Loucy (cell line): ENCODE results near the gene PTPN2.
"Not testable (repeated sequence)": the region's sequence is repeated elsewhere in the genome, so short reads cannot be mapped to it uniquely, and the experiment has no call there.

Source experiments
- H2AFZ ChIP-seq: fragments of 200-600 bp; sonication (generic); 2 replicates; pipeline ENCODE4 v1.6.0; 2016; ENCODE audit warnings: antibody characterized with exemption, mild to moderate bottlenecking, low read length, moderate library complexity
- H3F3A ChIP-seq: fragments of 200-600 bp; 2 replicates; pipeline ENCODE4 v1.6.0; 2016; ENCODE audit warnings: antibody characterized with exemption, low read depth, mild to moderate bottlenecking
- H3K27me3 ChIP-seq: fragments of 200-600 bp; sonication (generic); 2 replicates; pipeline ENCODE4 v1.6.1; 2014; ENCODE audit warnings: low read length, mild to moderate bottlenecking; ENCODE audit not compliant: insufficient read depth, poor library complexity, severe bottlenecking
- H3K36me3 ChIP-seq: fragments of 200-600 bp; sonication (generic); 2 replicates; pipeline ENCODE4 v1.6.1; 2016; ENCODE audit warnings: low read length; ENCODE audit not compliant: insufficient read depth
- H3K4me1 ChIP-seq: fragments of 200-600 bp; sonication (generic); 2 replicates; pipeline ENCODE4 v1.5.1; 2014; ENCODE audit warnings: low read length, mild to moderate bottlenecking; ENCODE audit not compliant: insufficient read depth, poor library complexity, severe bottlenecking
- H3K4me2 ChIP-seq: fragments of 200-600 bp; sonication (generic); 2 replicates; pipeline ENCODE4 v1.6.0; 2014; ENCODE audit warnings: antibody characterized with exemption, low read length, low read depth, mild to moderate bottlenecking; ENCODE audit not compliant: poor library complexity, severe bottlenecking
- H3K4me3 ChIP-seq: fragments of 200-600 bp; sonication (generic); 2 replicates; pipeline ENCODE4 v1.5.1; 2014; ENCODE audit warnings: low read length, mild to moderate bottlenecking, mixed read lengths; ENCODE audit not compliant: poor library complexity, severe bottlenecking
- H3K79me2 ChIP-seq: fragments of 200-600 bp; sonication (generic); 2 replicates; pipeline ENCODE4 v1.6.1; 2014; ENCODE audit warnings: low read length; ENCODE audit not compliant: insufficient read depth
- H3K9ac ChIP-seq: fragments of 200-600 bp; sonication (generic); 2 replicates; pipeline ENCODE4 v1.6.0; 2014; ENCODE audit warnings: mild to moderate bottlenecking, low read depth, low read length, moderate library complexity; ENCODE audit not compliant: poor library complexity, severe bottlenecking
- H3K9me2 ChIP-seq: fragments of 200-600 bp; sonication (generic); replicated peaks from 2 replicates; pipeline ENCODE4 v1.6.1; 2016; ENCODE audit warnings: low read depth, low read length, mixed read lengths
- H3K9me3 ChIP-seq: fragments of 200-600 bp; sonication (generic); 2 replicates; pipeline ENCODE4 v1.6.1; 2014; ENCODE audit warnings: mild to moderate bottlenecking, antibody characterized with exemption, low read length, low read depth; ENCODE audit not compliant: insufficient read depth
- H4K20me1 ChIP-seq: fragments of 200-600 bp; sonication (generic); 2 replicates; pipeline ENCODE4 v1.6.0; 2014; ENCODE audit warnings: antibody characterized with exemption, low read length, mild to moderate bottlenecking; ENCODE audit not compliant: insufficient read depth, poor library complexity, severe bottlenecking
- CTCF ChIP-seq: fragments of 200-600 bp; sonication (generic); conservative IDR thresholded peaks from 2 replicates; pipeline ENCODE4 v1.5.1; 2014; ENCODE audit warnings: mild to moderate bottlenecking, antibody characterized with exemption, low read length
- EZH2phosphoT487 ChIP-seq: fragments of 200-600 bp; IDR thresholded peaks from 2 replicates; pipeline ENCODE4 v1.6.1; 2018; ENCODE audit warnings: antibody characterized with exemption, mild to moderate bottlenecking, moderate library complexity, borderline replicate concordance

The PTPN2 gene

GRCh38 chr18:12766986-12767433 lies 117.0 kb downstream of the PTPN2 start:
- no peak overlapping the region for H3K9ac ChIP-seq
- TF ChIP-seq EZH2phosphoT487 = no peak
- no peak for TF ChIP-seq CTCF
- no peaks in the 10 kb centered on the region for H3K27me3 ChIP-seq
- no peaks in the 10 kb centered on the region for H3K36me3 ChIP-seq
- H3K4me3 ChIP-seq = no peak overlapping the region
- H3K9me2 ChIP-seq = no peaks in the 10 kb centered on the region
- no peaks in the 10 kb centered on the region for H3K4me1 ChIP-seq
- no peak overlapping the region for H3K4me2 ChIP-seq
- no peaks in the 10 kb centered on the region for H3F3A ChIP-seq
- H3K9me3 ChIP-seq = no peaks in the 10 kb centered on the region
- H2AFZ ChIP-seq = no peak overlapping the region
- no peaks in the 10 kb centered on the region for H3K79me2 ChIP-seq
- H4K20me1 ChIP-seq = no peaks in the 10 kb centered on the region

DNA sequence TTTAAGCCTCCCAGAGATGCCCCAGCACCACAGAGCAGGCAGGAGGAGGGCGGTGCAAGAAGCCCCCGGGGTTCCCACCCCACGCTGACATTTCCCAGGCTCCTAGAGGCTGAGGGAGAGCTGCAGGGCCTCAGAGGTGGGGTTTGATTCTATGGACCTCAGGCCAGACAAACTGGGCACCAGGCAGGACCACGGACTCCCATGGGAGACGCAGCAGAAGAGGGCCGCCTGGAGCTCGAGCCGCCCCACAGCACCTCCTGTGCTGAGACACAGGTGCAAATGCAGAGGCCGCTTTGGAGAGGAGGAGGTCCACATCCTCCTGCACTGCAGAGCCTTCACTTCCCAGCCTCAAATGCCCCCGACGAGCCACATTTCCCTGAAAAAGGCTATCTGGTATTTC lies 118.5 kb downstream of the PTPN2 start:
- Histone ChIP-seq H3K36me3 (no peaks in the 10 kb centered on the region), H2AFZ (no peak overlapping the region), H3K79me2 (no peaks in the 10 kb centered on the region), H3K9me3 (no peaks in the 10 kb centered on the region), H3K27me3 (no peaks in the 10 kb centered on the region), H3K4me2 (no peak overlapping the region), H4K20me1 (no peaks in the 10 kb centered on the region), H3F3A (no peaks in the 10 kb centered on the region), H3K4me3 (no peak overlapping the region), H3K9ac (no peak overlapping the region), H3K4me1 (no peaks in the 10 kb centered on the region), H3K9me2 (no peaks in the 10 kb centered on the region)
- TF ChIP-seq EZH2phosphoT487 (no peak), CTCF (no peak)

- Histone ChIP-seq H3K9ac (no peak overlapping the region), H3K79me2 (no peaks in the 10 kb centered on the region), H3K27me3 (no peaks in the 10 kb centered on the region), H3K4me2 (no peak overlapping the region), H3K9me3 (no peaks in the 10 kb centered on the region), H4K20me1 (no peaks in the 10 kb centered on the region), H2AFZ (no peak overlapping the region), H3K4me1 (no peaks in the 10 kb centered on the region), H3F3A (no peaks in the 10 kb centered on the region), H3K36me3 (no peaks in the 10 kb centered on the region), H3K9me2 (no peaks in the 10 kb centered on the region), H3K4me3 (no peak overlapping the region)
- no peak for TF ChIP-seq CTCF
- no peak for TF ChIP-seq EZH2phosphoT487
Measured at GRCh38 chr18:12765126-12765525, 118.9 kb downstream of the PTPN2 start.

DNA sequence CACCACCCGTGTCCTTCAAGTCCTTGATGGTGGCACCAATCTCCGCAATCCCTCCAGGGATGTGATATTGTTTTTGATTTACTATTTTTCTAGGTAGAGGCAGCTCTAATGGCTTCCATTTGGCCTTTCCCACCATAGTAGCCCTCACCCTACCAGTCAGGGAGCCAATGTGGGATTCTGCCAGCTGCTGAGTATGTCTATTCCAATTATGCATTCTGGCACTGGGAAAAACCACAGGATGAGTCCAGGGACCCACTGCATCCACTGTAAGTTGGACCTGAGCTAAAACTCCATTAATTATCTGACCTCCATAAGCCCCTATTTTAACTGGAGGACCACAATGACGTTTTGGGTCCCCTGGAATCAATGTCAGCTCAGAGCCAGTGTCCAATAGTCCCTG lies 125.5 kb downstream of the PTPN2 start:
- H3K9me2 ChIP-seq, H3K36me3 ChIP-seq, H3F3A ChIP-seq, H3K9me3 ChIP-seq, H3K27me3 ChIP-seq, H2AFZ ChIP-seq, H3K79me2 ChIP-seq, H3K4me1 ChIP-seq, H3K4me2 ChIP-seq, H3K4me3 ChIP-seq, H4K20me1 ChIP-seq, H3K9ac ChIP-seq: not testable (repeated sequence)

DNA sequence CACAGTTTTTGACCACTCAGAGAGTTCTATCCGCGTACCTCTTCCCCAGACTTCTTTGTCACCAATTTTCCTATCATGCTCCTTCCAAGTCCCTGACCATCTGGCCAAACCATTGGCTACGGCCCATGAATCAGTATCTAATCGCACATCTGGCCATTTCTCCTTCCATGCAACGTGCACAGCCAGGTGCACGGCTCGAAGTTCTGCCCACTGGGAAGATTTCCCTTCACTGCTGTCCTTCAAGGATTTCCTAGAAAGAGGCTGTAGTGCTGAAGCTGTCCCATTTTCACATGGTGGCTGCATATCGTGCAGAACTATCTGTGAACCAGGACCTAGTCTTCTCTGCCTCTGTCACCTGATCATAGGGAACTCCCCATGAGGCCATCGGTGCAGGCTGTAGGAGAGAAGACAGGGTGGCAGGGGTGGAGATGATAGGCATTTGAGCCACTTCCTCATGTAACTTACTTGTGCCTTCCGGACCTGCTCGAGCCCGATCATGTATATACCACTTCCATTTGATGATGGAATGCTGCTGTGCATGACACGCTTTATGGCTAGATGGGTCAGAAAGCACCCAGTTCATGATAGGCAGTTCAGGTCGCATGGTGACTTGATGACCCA lies 127.3 kb downstream of the PTPN2 start:
- H3K9me3 ChIP-seq, H2AFZ ChIP-seq, H3K4me3 ChIP-seq, H3K79me2 ChIP-seq, H3K36me3 ChIP-seq, H3K27me3 ChIP-seq, H3F3A ChIP-seq, H3K9me2 ChIP-seq, H3K9ac ChIP-seq, H4K20me1 ChIP-seq, H3K4me1 ChIP-seq, H3K4me2 ChIP-seq: not testable (repeated sequence)
